Thyroid gland (tissue), 4 donors: ENCODE results near the gene SPTLC2. TPM values are rescaled to one million over a fixed set of nuclear protein-coding genes. Genes with fewer than 3 reads are reported as not detected.
A peak's percentile ranks its signal among the peaks of the same experiment; 100 is the strongest.

Source experiments
- DNase-seq, 2 donors: peaks; one replicate each; pipeline ENCODE4 v3.0.0-alpha.2; 2019
- H3K27ac ChIP-seq, 3 donors: fragments of 200-600 bp; sonication (generic); 1 replicate in 2 of 3; 2 replicates in 1 of 3; pipeline ENCODE4 v1.5.1; 2016 to 2019; ENCODE audit warnings: mild to moderate bottlenecking in 1 of 3, moderate library complexity in 1 of 3
- H3K27me3 ChIP-seq: fragments of 200-600 bp; sonication (generic); one replicate; pipeline ENCODE4 v1.5.1; 2019
- H3K36me3 ChIP-seq, 2 donors: fragments of 200-600 bp; sonication (generic); one replicate each; pipeline ENCODE4 v1.5.1; 2016 to 2019
- H3K4me1 ChIP-seq, 2 donors: fragments of 200-600 bp; sonication (generic); one replicate each; pipeline ENCODE4 v1.5.1; 2017 to 2019
- H3K4me3 ChIP-seq, 3 donors: fragments of 200-600 bp; sonication (generic); replicated peaks in 1 of 3; 1 replicate in 2 of 3; 2 replicates in 1 of 3; pipeline ENCODE4 v1.5.1; 2016; ENCODE audit warnings: mild to moderate bottlenecking in 1 of 3
- H3K9me3 ChIP-seq: fragments of 200-600 bp; sonication (generic); one replicate; pipeline ENCODE4 v1.5.1; 2017
- CTCF ChIP-seq, 6 experiments: fragments of 200-600 bp in 3 of 6; fragments of 450-650 bp in 3 of 6; sonication (generic) in 3 of 6; IDR thresholded peaks; one replicate each; pipeline ENCODE4 v1.5.1; 2016 to 2019; ENCODE audit warnings: antibody characterized with exemption in 6 of 6, mild to moderate bottlenecking in 2 of 6, inconsistent platforms in 1 of 6, moderate library complexity in 1 of 6
- POLR2A ChIP-seq, 2 donors: fragments of 450-650 bp; IDR thresholded peaks; one replicate each; pipeline ENCODE4 v1.6.1; 2017; ENCODE audit warnings: antibody characterized with exemption in 2 of 2, mild to moderate bottlenecking in 2 of 2, moderate library complexity in 1 of 2
- WGBS, 2 donors: methylation state at CpG; one replicate each; pipeline ENCODE4 v1.1.5; 2017; 5-methylcytosine and 5-hydroxymethylcytosine counted together
- intact Hi-C: fragments of 100-400 bp; cut with DNase I; formaldehyde crosslinking; loops from one replicate; pipeline ENCODE4 v1.15.1; 2023
- total RNA-seq, 4 donors: library from RNA; depleted of rRNA; stranded (reverse); fragments of >200 nt; gene quantifications; one replicate each; pipeline ENCODE4 v1.2.3, GENCODE V29; 2016

SPTLC2 gene
- total RNA-seq, 4 donors from 2014 or later, result 25.6 to 32.2 (median 29.0) TPM

- intact Hi-C loops, result no loop called here
- no peak for DNase-seq
- no peak overlapping the region for H3K27ac ChIP-seq
- WGBS, 2 donors, result 53 to 62% methylated on average over 9 of the region's 9 CpGs
- H3K27me3 ChIP-seq, result no peaks in the 10 kb centered on the region
- no peaks in the 10 kb centered on the region for H3K9me3 ChIP-seq
- H3K4me3 ChIP-seq, result no peak overlapping the region
- peaks cover 7 to 10% of the 10 kb centered on the region in 2 donors for H3K4me1 ChIP-seq
- TF ChIP-seq POLR2A (IDR thresholded peaks at IDR 0.05), result no peak
- no peak for TF ChIP-seq CTCF (IDR thresholded peaks at IDR 0.05)
- H3K36me3 ChIP-seq, result no peaks in the 10 kb centered on the region
Measured at GRCh38 chr14:77607741-77608302, 8.6 kb downstream of the SPTLC2 start.

GRCh38 chr14:77605392-77605972 is 11.0 kb downstream of the SPTLC2 start:
- Histone ChIP-seq H3K4me3 (no peak overlapping the region), H3K27ac (no peak overlapping the region)
- intact Hi-C loops, result no loop called here

GRCh38 chr14:77603654-77604255 is 12.7 kb downstream of the SPTLC2 start:
- TF ChIP-seq POLR2A (IDR thresholded peaks at IDR 0.05) (no peak), CTCF (IDR thresholded peaks at IDR 0.05) (peak in 1 of 6 experiments; percentile 8)
- 57 to 67% methylated on average over 8 of the region's 8 CpGs for WGBS, 2 donors
- intact Hi-C loops, result no loop called here

More at GRCh38 chr14:77605392-77605972, 11.0 kb downstream of the SPTLC2 start:
- Histone ChIP-seq H3K36me3 (no peaks in the 10 kb centered on the region), H3K27me3 (no peaks in the 10 kb centered on the region), H3K9me3 (no peaks in the 10 kb centered on the region), H3K4me1 (peaks cover 7 to 10% of the 10 kb centered on the region in 2 donors)
- TF ChIP-seq CTCF (IDR thresholded peaks at IDR 0.05) (no peak), POLR2A (IDR thresholded peaks at IDR 0.05) (no peak)
- no peak for DNase-seq
- WGBS, 2 donors, result 51 to 67% methylated on average over 3 of the region's 3 CpGs

GRCh38 chr14:77603031-77603430 is 13.4 kb downstream of the SPTLC2 start:
- H3K27me3 ChIP-seq, result no peaks in the 10 kb centered on the region
- H3K4me1 ChIP-seq, result peaks cover 7 to 18% of the 10 kb centered on the region in 2 donors
- H3K4me3 ChIP-seq, result no peak overlapping the region
- no peaks in the 10 kb centered on the region for H3K9me3 ChIP-seq
- H3K27ac ChIP-seq, result no peak overlapping the region
- no peak for DNase-seq
- TF ChIP-seq POLR2A (IDR thresholded peaks at IDR 0.05), result no peak
- TF ChIP-seq CTCF (IDR thresholded peaks at IDR 0.05), result no peak
- H3K36me3 ChIP-seq, result no peaks in the 10 kb centered on the region
- WGBS, 2 donors, result 78 to 80% methylated on average over 1 of the region's 1 CpG
- intact Hi-C loops, result no loop called here

More at GRCh38 chr14:77603654-77604255, 12.7 kb downstream of the SPTLC2 start:
- no peaks in the 10 kb centered on the region for H3K27me3 ChIP-seq
- H3K4me3 ChIP-seq, result no peak overlapping the region
- peak; percentile 7 to 9 for DNase-seq
- H3K4me1 ChIP-seq, result peaks cover 7 to 13% of the 10 kb centered on the region in 2 donors
- no peaks in the 10 kb centered on the region for H3K9me3 ChIP-seq
- H3K36me3 ChIP-seq, result no peaks in the 10 kb centered on the region
- no peak overlapping the region for H3K27ac ChIP-seq
